HG03060 (cell line): ENCODE results near the gene CFD.
"Not testable (repeated sequence)": the region's sequence is repeated elsewhere in the genome, so short reads cannot be mapped to it uniquely, and the experiment has no call there.

Source experiments
- ATAC-seq: cut with Tn5 transposase; IDR thresholded peaks from one replicate; pipeline ENCODE4 v1.9.1; 2021; ENCODE audit warnings: low read depth, moderate number of reproducible peaks; ENCODE audit not compliant: unreplicated experiment

The CFD gene

GRCh38 chr19:850979-851335 lies 8.5 kb upstream of the CFD start:
- ATAC-seq = no peak

- no peak for ATAC-seq
These were observed 7.1 kb upstream of the CFD start, which contains the start of gene ELANE for GRCh38 chr19:852136-853013. Gene ELANE (plus strand): TSS chr19:852303. CDS start chr19:852329, 26 bp downstream.

- ATAC-seq = no peak
These were observed 6.4 kb upstream of the CFD start for GRCh38 chr19:853014-853585.

GRCh38 chr19:853614-854220 lies 5.7 kb upstream of the CFD start:
- ATAC-seq = not testable (repeated sequence)

GRCh38 chr19:854549-854948 lies 4.9 kb upstream of the CFD start:
- no peak for ATAC-seq

GRCh38 chr19:855142-855541 lies 4.3 kb upstream of the CFD start:
- ATAC-seq = no peak

- ATAC-seq = no peak
These were observed 3.8 kb upstream of the CFD start for GRCh38 chr19:855566-856120.

- no peak for ATAC-seq
These were observed 1.2 kb upstream of the CFD start for GRCh38 chr19:858284-858683.

GRCh38 chr19:861141-861755 lies 1.8 kb downstream of the CFD start:
- no peak for ATAC-seq

GRCh38 chr19:861756-862580 lies 2.5 kb downstream of the CFD start:
- ATAC-seq = no peak

GRCh38 chr19:862581-863314 lies 3.3 kb downstream of the CFD start:
- ATAC-seq = no peak

- no peak for ATAC-seq
These were observed 3.8 kb downstream of the CFD start for GRCh38 chr19:863315-863620.

- no peak for ATAC-seq
These were observed 7.4 kb downstream of the CFD start for GRCh38 chr19:866769-867300.

GRCh38 chr19:867301-867793 lies 7.9 kb downstream of the CFD start:
- ATAC-seq = no peak

- no peak for ATAC-seq
These were observed 8.5 kb downstream of the CFD start for GRCh38 chr19:867855-868457.

GRCh38 chr19:868458-869244 lies 9.2 kb downstream of the CFD start:
- ATAC-seq = no peak

- ATAC-seq = no peak
These were observed 10.0 kb downstream of the CFD start for GRCh38 chr19:869245-870177.
